Measurements from ENCODE around the gene GLI1. TPM values are rescaled to one million over a fixed set of nuclear protein-coding genes. Genes with fewer than 3 reads are reported as not detected.

Gene GLI1
- total RNA-seq, 2 donors from 2014 or later = 3.4 to 6.4 TPM

- H3K4me1 Mint-ChIP-seq = peaks cover 29% of the 10 kb centered on the region
- no peaks in the 10 kb centered on the region for H3K36me3 Mint-ChIP-seq (ENCODE audit: low read depth)
- TF ChIP-seq, protein P1, sequence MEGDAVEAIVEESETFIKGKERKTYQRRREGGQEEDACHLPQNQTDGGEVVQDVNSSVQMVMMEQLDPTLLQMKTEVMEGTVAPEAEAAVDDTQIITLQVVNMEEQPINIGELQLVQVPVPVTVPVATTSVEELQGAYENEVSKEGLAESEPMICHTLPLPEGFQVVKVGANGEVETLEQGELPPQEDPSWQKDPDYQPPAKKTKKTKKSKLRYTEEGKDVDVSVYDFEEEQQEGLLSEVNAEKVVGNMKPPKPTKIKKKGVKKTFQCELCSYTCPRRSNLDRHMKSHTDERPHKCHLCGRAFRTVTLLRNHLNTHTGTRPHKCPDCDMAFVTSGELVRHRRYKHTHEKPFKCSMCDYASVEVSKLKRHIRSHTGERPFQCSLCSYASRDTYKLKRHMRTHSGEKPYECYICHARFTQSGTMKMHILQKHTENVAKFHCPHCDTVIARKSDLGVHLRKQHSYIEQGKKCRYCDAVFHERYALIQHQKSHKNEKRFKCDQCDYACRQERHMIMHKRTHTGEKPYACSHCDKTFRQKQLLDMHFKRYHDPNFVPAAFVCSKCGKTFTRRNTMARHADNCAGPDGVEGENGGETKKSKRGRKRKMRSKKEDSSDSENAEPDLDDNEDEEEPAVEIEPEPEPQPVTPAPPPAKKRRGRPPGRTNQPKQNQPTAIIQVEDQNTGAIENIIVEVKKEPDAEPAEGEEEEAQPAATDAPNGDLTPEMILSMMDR (conservative IDR thresholded peaks at IDR 0.05) = no peak
- 92% methylated on average over 6 to 15 of the region's 15 CpGs for WGBS, 2 experiments (ENCODE audit: insufficient coverage in 1 of 2, insufficient read length in 1 of 2)
- H3K4me1 ChIP-seq (ENCODE audit: control insufficient read depth, insufficient read depth, low read length) = no peaks in the 10 kb centered on the region
- H3K9me3 Mint-ChIP-seq = no peaks in the 10 kb centered on the region
- DNase-seq = no peak
- no peak overlapping the region for H3K27ac Mint-ChIP-seq
- no peak overlapping the region for H3K9ac ChIP-seq (ENCODE audit: extremely low read depth, low read length, poor library complexity, severe bottlenecking)
- no peak overlapping the region for H3K4me3 ChIP-seq (ENCODE audit: low read length)
- peaks cover 68% of the 10 kb centered on the region for H3K27me3 Mint-ChIP-seq (ENCODE audit: insufficient read depth)
- H3K27me3 ChIP-seq (ENCODE audit: control insufficient read depth, insufficient read depth, low read length, poor library complexity, severe bottlenecking) = peaks cover 53% of the 10 kb centered on the region
- no peaks in the 10 kb centered on the region for H3K9me3 ChIP-seq (ENCODE audit: control insufficient read depth, low read length)
- H3K36me3 ChIP-seq (ENCODE audit: control insufficient read depth, insufficient read depth, low read length) = no peaks in the 10 kb centered on the region
- no peak overlapping the region for H3K27ac ChIP-seq (ENCODE audit: low read depth, low read length)
- H3K4me3 Mint-ChIP-seq = no peak overlapping the region
These were observed 17.6 kb downstream of the GLI1 start for GRCh38 chr12:57476993-57477709.

GRCh38 chr12:57477710-57478681, 18.4 kb downstream of the GLI1 start:
- Mint-ChIP-seq H3K27ac (no peak overlapping the region), H3K4me1 (peaks cover 29% of the 10 kb centered on the region), H3K4me3 (no peak overlapping the region), H3K27me3 (ENCODE audit: insufficient read depth) (peaks cover 60% of the 10 kb centered on the region), H3K9me3 (no peaks in the 10 kb centered on the region), H3K36me3 (ENCODE audit: low read depth) (no peaks in the 10 kb centered on the region)
- Histone ChIP-seq H3K36me3 (ENCODE audit: control insufficient read depth, insufficient read depth, low read length) (no peaks in the 10 kb centered on the region), H3K27ac (ENCODE audit: low read depth, low read length) (no peak overlapping the region), H3K4me1 (ENCODE audit: control insufficient read depth, insufficient read depth, low read length) (no peaks in the 10 kb centered on the region), H3K9ac (ENCODE audit: extremely low read depth, low read length, poor library complexity, severe bottlenecking) (no peak overlapping the region), H3K9me3 (ENCODE audit: control insufficient read depth, low read length) (no peaks in the 10 kb centered on the region), H3K27me3 (ENCODE audit: control insufficient read depth, insufficient read depth, low read length, poor library complexity, severe bottlenecking) (peaks cover 45% of the 10 kb centered on the region), H3K4me3 (ENCODE audit: low read length) (no peak overlapping the region)
- TF ChIP-seq, protein P1 (conservative IDR thresholded peaks at IDR 0.05) = no peak
- WGBS, 2 experiments (ENCODE audit: insufficient coverage in 1 of 2, insufficient read length in 1 of 2) = 82 to 84% methylated on average over 5 to 11 of the region's 12 CpGs
- peak; percentile 75 for DNase-seq

- no peak overlapping the region for H3K4me3 Mint-ChIP-seq
- no peak overlapping the region for H3K4me3 ChIP-seq (ENCODE audit: low read length)
- peaks cover 35% of the 10 kb centered on the region for H3K27me3 ChIP-seq (ENCODE audit: control insufficient read depth, insufficient read depth, low read length, poor library complexity, severe bottlenecking)
- no peak overlapping the region for H3K27ac Mint-ChIP-seq
- WGBS, 2 experiments (ENCODE audit: insufficient coverage in 1 of 2, insufficient read length in 1 of 2) = 89 to 93% methylated on average over 7 to 10 of the region's 10 CpGs
- no peaks in the 10 kb centered on the region for H3K36me3 ChIP-seq (ENCODE audit: control insufficient read depth, insufficient read depth, low read length)
- H3K27ac ChIP-seq (ENCODE audit: low read depth, low read length) = no peak overlapping the region
- no peak overlapping the region for H3K9ac ChIP-seq (ENCODE audit: extremely low read depth, low read length, poor library complexity, severe bottlenecking)
- no peaks in the 10 kb centered on the region for H3K9me3 ChIP-seq (ENCODE audit: control insufficient read depth, low read length)
- peaks cover 33% of the 10 kb centered on the region for H3K4me1 Mint-ChIP-seq
- H3K36me3 Mint-ChIP-seq (ENCODE audit: low read depth) = no peaks in the 10 kb centered on the region
- no peaks in the 10 kb centered on the region for H3K4me1 ChIP-seq (ENCODE audit: control insufficient read depth, insufficient read depth, low read length)
- TF ChIP-seq, protein P1 (conservative IDR thresholded peaks at IDR 0.05) = no peak
- H3K9me3 Mint-ChIP-seq = no peaks in the 10 kb centered on the region
- no peak for DNase-seq
- peaks cover 50% of the 10 kb centered on the region for H3K27me3 Mint-ChIP-seq (ENCODE audit: insufficient read depth)
These were observed 19.4 kb downstream of the GLI1 start for GRCh38 chr12:57479043-57479375.

All from endodermal cell (in vitro differentiated cells).